T-helper 22 cell (primary cell): ENCODE measurements around the gene TMEM25.
"Not testable (repeated sequence)": the region's sequence is repeated elsewhere in the genome, so short reads cannot be mapped to it uniquely, and the experiment has no call there.

ENCODE experiments used
- DNase-seq: peaks from one replicate; pipeline ENCODE4 v3.0.0-alpha.2; 2020; ENCODE audit warnings: low read depth

TMEM25 gene

DNA sequence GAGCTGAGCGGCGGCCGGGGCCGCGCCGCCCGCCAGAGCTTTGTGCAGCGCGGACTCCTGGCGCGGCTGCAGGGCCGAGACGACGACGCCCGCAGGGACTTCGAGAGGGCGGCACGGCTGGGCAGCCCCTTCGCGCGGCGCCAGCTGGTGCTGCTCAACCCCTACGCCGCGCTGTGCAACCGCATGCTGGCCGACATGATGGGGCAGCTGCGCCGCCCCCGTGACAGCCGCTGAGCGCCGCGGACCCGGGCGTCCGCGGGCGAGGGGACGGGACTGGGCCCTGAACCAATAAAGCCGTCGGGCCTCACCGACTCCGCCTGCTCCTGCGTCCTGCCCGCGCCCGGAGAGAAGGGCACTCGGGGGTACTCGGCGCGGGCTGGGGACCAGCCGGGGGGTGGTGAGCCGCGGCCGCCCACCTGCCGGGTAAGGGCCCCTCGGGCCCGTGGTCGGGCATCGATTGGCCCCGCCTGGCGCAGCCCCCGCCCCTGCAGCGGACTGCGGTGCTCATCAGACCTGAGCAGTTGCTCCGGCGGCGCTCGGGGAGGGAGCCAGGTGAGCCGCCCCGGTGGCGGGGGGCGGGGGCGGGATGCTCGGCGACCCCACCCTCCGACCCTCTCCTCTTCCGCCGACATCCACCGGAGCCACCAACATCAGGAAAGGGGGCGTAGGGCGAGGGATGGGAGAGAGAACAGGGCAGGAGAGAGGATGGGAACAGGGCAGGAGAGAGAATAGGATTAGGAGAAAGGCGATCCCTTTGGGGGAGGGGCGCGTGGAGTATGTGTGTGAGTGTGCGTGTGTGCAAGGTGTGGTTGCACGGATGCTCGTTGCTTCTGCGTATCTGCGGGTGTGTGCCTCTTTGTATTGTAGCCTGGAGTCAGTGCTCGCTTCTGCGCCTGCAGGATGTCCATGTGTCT is at the start of gene TMEM25:
Gene TMEM25 (plus strand): TSS at position 510 of the 914 bp plus-strand sequence. CDS start 610 bp downstream, outside the sequence.
- DNase-seq: peak; percentile 59

GRCh38 chr11:118481238-118481637 is 49.8 kb upstream of the TMEM25 start:
- DNase-seq: not testable (repeated sequence)

- DNase-seq: no peak
These were observed 46.6 kb upstream of the TMEM25 start for GRCh38 chr11:118484405-118484804.

- no peak for DNase-seq
These were observed 45.7 kb upstream of the TMEM25 start for GRCh38 chr11:118485273-118485672.

DNA sequence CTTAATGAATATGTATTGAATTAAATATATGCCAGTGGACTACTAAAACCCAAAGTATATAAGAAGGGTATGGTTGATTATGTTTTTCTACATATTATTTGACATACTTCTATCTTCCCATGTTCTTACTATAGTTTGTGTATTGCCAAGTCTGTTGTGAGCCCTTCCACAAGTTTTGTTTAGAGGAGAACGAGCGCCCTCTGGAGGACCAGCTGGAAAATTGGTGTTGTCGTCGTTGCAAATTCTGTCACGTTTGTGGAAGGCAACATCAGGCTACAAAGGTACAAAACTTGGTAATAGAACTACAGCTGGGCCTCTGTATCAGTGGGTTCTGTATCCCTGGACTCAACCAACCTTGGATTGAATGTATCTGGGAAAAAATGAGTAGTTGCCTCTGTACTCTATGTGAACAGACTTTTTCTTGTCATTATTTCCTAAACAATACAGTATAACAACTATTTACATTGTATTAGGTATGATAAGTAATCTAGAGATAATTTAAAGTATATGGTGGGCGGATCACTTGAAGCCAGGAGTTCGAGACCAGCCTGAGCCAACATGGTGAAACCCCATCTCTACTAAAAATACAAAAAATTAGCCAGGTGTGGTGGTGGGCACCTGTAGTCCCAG is 42.4 kb upstream of the TMEM25 start:
- peak; percentile 48 for DNase-seq

DNA sequence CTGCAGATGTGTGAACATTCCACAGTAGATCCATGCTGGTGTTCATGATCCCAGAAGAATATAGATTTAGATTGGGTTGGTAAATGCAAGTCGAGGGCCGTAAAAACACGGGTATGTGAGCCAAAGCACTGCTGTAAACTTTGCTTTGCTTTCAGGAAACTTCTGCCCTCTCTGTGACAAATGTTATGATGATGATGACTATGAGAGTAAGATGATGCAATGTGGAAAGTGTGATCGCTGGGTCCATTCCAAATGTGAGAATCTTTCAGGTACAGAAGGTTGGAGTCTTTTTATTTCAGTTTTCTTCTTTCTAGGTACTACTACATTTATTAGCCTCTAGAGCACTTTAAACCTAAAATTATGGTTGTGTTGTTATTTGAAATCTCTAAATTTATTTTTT is 40.0 kb upstream of the TMEM25 start:
- DNase-seq: no peak

DNA sequence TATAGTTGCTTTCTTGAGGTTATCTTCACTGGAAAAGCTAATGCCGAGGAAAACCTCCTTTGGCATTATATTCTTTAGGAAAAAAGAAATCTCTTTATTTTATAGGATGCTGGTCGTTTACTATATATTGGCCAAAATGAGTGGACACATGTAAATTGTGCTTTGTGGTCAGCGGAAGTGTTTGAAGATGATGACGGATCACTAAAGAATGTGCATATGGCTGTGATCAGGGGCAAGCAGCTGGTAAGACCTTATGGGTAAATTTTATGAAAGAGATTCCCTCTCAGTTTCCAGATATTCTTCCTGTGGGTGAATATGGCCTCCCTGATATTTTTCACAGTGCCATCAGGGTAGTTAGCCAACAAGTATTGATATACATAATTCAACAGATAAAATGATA is 33.2 kb upstream of the TMEM25 start:
- DNase-seq: no peak

GRCh38 chr11:118503216-118503615 is 27.8 kb upstream of the TMEM25 start:
- DNase-seq: no peak

DNA sequence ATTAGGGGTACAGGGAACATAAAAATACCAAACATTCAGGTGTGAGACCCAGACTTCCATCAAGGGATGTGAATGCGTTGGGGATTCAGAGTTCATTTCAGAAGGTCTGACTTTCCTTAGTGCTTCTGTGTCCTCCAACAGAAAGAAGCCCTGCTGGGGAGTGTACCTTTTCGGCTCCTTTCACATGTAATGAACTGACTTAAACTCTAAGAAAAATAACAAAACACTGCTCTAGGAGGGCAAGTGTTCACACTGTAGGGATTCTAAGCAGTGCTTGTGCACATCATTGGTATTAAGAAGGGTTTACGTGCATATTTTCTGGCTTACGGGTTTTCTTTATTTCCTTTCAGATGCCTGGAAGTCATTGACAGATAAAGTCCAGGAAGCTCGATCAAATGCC is 19.4 kb upstream of the TMEM25 start:
- no peak for DNase-seq

DNA sequence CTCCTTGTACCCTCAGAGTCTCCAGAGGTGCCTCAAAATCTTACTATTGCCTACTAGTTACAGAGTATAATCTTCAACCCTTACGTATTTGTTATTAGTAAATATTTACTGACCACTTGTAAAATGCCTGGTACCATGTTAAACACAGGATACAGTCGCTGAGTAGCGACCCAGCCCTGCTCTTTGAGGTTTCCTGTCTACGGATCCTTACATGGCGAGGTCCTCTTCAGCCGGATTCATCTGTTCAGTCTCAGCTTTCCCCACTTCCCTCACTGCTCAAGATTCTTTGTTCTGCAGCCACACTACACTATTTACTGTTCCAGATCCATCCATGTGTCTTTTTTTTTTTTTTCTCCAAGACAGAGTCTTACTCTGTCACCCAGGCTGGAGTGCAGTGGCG is 16.9 kb upstream of the TMEM25 start:
- no peak for DNase-seq

DNA sequence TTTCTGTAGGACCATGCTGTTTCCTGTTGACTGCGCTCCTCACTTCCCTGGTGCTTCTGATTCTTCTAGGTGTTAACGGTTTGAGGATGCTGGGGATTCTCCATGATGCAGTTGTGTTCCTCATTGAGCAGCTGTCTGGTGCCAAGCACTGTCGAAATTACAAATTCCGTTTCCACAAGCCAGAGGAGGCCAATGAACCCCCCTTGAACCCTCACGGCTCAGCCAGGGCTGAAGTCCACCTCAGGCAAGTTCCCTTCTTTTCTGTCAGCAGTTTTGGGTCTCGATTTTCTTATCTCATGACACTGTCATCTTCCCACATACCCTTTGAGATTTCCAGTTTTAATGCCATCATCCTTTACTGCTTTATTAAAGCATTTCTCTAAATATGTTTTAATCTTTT is 11.4 kb upstream of the TMEM25 start:
- no peak for DNase-seq

DNA sequence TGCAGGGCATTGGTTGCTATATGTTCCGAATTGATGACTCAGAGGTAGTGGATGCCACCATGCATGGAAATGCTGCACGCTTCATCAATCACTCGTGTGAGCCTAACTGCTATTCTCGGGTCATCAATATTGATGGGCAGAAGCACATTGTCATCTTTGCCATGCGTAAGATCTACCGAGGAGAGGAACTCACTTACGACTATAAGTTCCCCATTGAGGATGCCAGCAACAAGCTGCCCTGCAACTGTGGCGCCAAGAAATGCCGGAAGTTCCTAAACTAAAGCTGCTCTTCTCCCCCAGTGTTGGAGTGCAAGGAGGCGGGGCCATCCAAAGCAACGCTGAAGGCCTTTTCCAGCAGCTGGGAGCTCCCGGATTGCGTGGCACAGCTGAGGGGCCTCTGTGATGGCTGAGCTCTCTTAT is 9.1 kb upstream of the TMEM25 start:
- no peak for DNase-seq

GRCh38 chr11:118522571-118523072 is 8.4 kb upstream of the TMEM25 start:
- DNase-seq: no peak

DNA sequence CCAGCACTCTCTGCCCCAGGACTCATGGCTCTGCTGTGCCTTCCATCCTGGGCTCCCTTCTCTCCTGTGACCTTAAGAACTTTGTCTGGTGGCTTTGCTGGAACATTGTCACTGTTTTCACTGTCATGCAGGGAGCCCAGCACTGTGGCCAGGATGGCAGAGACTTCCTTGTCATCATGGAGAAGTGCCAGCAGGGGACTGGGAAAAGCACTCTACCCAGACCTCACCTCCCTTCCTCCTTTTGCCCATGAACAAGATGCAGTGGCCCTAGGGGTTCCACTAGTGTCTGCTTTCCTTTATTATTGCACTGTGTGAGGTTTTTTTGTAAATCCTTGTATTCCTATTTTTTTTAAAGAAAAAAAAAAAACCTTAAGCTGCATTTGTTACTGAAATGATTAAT is 6.6 kb upstream of the TMEM25 start:
- DNase-seq: no peak

DNA sequence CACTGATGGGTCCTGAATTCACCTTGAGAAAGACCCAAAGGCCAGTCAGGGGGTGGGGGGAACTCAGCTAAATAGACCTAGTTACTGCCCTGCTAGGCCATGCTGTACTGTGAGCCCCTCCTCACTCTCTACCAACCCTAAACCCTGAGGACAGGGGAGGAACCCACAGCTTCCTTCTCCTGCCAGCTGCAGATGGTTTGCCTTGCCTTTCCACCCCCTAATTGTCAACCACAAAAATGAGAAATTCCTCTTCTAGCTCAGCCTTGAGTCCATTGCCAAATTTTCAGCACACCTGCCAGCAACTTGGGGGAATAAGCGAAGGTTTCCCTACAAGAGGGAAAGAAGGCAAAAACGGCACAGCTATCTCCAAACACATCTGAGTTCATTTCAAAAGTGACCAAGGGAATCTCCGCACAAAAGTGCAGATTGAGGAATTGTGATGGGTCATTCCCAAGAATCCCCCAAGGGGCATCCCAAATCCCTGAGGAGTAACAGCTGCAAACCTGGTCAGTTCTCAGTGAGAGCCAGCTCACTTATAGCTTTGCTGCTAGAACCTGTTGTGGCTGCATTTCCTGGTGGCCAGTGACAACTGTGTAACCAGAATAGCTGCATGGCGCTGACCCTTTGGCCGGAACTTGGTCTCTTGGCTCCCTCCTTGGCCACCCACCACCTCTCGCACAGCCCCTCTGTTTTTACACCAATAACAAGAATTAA is 6.1 kb upstream of the TMEM25 start:
- no peak for DNase-seq

- no peak for DNase-seq
These were observed 4.3 kb upstream of the TMEM25 start for GRCh38 chr11:118526688-118527087.

GRCh38 chr11:118527109-118527508 is 3.9 kb upstream of the TMEM25 start, which contains the start of gene TTC36:
TSS of gene TTC36 (plus strand) at chr11:118527474. CDS start at chr11:118527495, 21 bp downstream.
- no peak for DNase-seq

GRCh38 chr11:118528511-118528910 is 2.5 kb upstream of the TMEM25 start:
- no peak for DNase-seq

DNA sequence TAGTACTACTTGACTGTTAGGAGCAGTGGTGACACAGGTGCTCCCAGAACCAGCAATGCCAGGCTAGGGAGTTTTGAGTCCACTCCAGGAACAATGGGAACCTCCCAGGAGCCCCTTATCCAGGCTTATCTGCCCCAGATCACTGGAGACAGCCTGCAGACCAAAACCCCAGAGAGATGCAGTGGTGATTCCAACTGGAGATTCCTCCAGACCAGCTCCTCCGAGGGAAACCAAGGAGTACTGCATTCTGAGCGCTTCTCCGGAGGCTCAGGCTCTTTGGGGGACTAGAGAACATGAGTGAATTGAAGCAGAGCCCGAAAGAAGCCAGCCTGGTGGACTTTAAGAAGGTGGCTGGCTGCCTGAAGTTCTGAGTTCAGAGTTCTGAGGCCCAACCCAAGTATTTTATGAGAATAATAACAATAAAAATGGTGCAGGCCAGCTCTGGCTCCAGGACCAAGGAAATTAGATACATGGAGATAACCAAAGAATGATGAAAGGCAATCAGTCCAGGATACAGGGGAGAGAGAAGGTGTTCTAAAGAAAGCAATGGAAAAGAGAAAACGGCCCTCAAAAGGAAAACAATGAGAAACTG is 1.3 kb upstream of the TMEM25 start:
- no peak for DNase-seq

GRCh38 chr11:118530180-118530682 is 761 bp upstream of the TMEM25 start:
- DNase-seq: no peak

- DNase-seq: no peak
These were observed 649 bp downstream of the TMEM25 start for GRCh38 chr11:118531597-118532084.

DNA sequence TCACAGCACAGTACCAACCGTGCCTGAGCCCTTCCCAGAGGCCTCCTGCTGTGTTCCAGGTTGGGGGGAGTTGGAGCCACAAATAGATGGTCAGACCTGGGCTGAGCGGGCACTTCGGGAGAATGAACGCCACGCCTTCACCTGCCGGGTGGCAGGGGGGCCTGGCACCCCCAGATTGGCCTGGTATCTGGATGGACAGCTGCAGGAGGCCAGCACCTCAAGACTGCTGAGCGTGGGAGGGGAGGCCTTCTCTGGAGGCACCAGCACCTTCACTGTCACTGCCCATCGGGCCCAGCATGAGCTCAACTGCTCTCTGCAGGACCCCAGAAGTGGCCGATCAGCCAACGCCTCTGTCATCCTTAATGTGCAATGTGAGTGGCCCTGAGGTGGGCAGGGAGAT is 1.1 kb downstream of the TMEM25 start:
- DNase-seq: no peak
